Lung (tissue), 12 donors: ENCODE results near the gene LRRC17. TPM values are rescaled to one million over a fixed set of nuclear protein-coding genes. Genes with fewer than 3 reads are reported as not detected.
A peak's percentile ranks its signal among the peaks of the same experiment; 100 is the strongest.

Source experiments
- ATAC-seq: fragments of 200-7000 bp; cut with Tn5 transposase; one replicate; pipeline ENCODE4 v1.9.1; 2020; ENCODE audit warnings: moderate number of reproducible peaks; ENCODE audit not compliant: insufficient read depth, low FRiP score
- DNase-seq, 3 donors: peaks; one replicate each; pipeline ENCODE4 v3.0.0-alpha.2; 2013 to 2017
- H3K27ac ChIP-seq, 2 donors: one replicate each; pipeline ENCODE4 v1.5.1; 2013; ENCODE audit warnings: mild to moderate bottlenecking in 2 of 2, moderate library complexity in 2 of 2, control low read depth in 1 of 2, inconsistent platforms in 1 of 2, low read depth in 1 of 2, low read length in 1 of 2
- H3K27me3 ChIP-seq, 3 donors: one replicate each; pipeline ENCODE4 v1.5.1; 2013; ENCODE audit warnings: low read length in 2 of 3; ENCODE audit not compliant: control insufficient read depth in 3 of 3, insufficient read depth in 3 of 3
- H3K36me3 ChIP-seq, 4 donors: one replicate each; pipeline ENCODE4 v1.5.1; 2013; ENCODE audit warnings: low read length in 4 of 4, mild to moderate bottlenecking in 1 of 4, moderate library complexity in 1 of 4; ENCODE audit not compliant: control insufficient read depth in 4 of 4, insufficient read depth in 4 of 4
- H3K4me1 ChIP-seq, 5 donors: one replicate each; pipeline ENCODE4 v1.5.1; 2013; ENCODE audit warnings: low read length in 5 of 5, mild to moderate bottlenecking in 2 of 5, moderate library complexity in 1 of 5; ENCODE audit not compliant: control insufficient read depth in 5 of 5, insufficient read depth in 5 of 5
- H3K4me3 ChIP-seq: one replicate; pipeline ENCODE4 v1.5.1; 2013; ENCODE audit warnings: mild to moderate bottlenecking, control low read depth, moderate library complexity
- H3K9ac ChIP-seq, 2 donors: one replicate each; pipeline ENCODE4 v1.5.1; 2013; ENCODE audit warnings: low read length in 2 of 2, control low read depth in 1 of 2; ENCODE audit not compliant: insufficient read depth in 1 of 2
- H3K9me3 ChIP-seq, 4 donors: one replicate each; pipeline ENCODE4 v1.5.1; 2013; ENCODE audit warnings: low read length in 3 of 4, mild to moderate bottlenecking in 1 of 4, moderate library complexity in 1 of 4; ENCODE audit not compliant: control insufficient read depth in 4 of 4, insufficient read depth in 3 of 4
- CTCF ChIP-seq: IDR thresholded peaks from 2 replicates; pipeline ENCODE4 v1.5.1; 2012; ENCODE audit warnings: mild to moderate bottlenecking; ENCODE audit errors: control extremely low read depth, extremely low read depth
- WGBS, 2 donors: extraction: QIAGEN DNeasy Blood & Tissue Kit; methylation state at CpG; one replicate each; pipeline ENCODE4 v1.1.7; 2013; 5-methylcytosine and 5-hydroxymethylcytosine counted together
- polyA plus RNA-seq, 2 donors: library from polyadenylated mRNA; stranded (reverse); fragments of 200-250 nt; gene quantifications; one replicate each; pipeline ENCODE4 v1.2.1, GENCODE V29; 2013
- total RNA-seq, 2 donors: library from RNA; depleted of rRNA in 1 of 2; stranded (reverse); fragments of >200 nt in 1 of 2; gene quantifications; one replicate each; pipeline ENCODE4 v1.2.1, GENCODE V29; 2014 to 2021
- donor health status: control.
- donor health status: control.
- donor health status: Bipolar disorder and iron deficiency.
- donor health status: healthy.
- donor health status: DM: yes; HTN: yes; CAD: no.

LRRC17 gene
- total and polyA plus RNA-seq, 4 donors = 0.63 to 81.6 (median 2.2) TPM

GRCh38 chr7:102925976-102926782, 13.4 kb downstream of the LRRC17 start:
- H3K36me3 ChIP-seq = peaks cover 0 to 15% (median 3%) of the 10 kb centered on the region in 4 donors
- H3K27me3 ChIP-seq = no peaks in the 10 kb centered on the region
- H3K9ac ChIP-seq = no peak overlapping the region
- H3K27ac ChIP-seq = no peak overlapping the region
- peaks cover 0 to 45% (median 5%) of the 10 kb centered on the region in 5 donors for H3K4me1 ChIP-seq
- DNase-seq (peak in 2 of 3 donors; percentile 87 to 91), ATAC-seq (no peak)
- WGBS, 2 donors = 43 to 60% methylated on average over 5 of the region's 5 CpGs
- TF ChIP-seq CTCF = no peak
- no peaks in the 10 kb centered on the region for H3K9me3 ChIP-seq
- no peak overlapping the region for H3K4me3 ChIP-seq

GRCh38 chr7:102926783-102927140, 14.0 kb downstream of the LRRC17 start:
- Histone ChIP-seq H3K27me3 (no peaks in the 10 kb centered on the region), H3K27ac (no peak overlapping the region), H3K4me1 (peaks cover 0 to 51% (median 10%) of the 10 kb centered on the region in 5 donors), H3K36me3 (peaks cover 0 to 15% (median 3%) of the 10 kb centered on the region in 4 donors), H3K9me3 (no peaks in the 10 kb centered on the region), H3K4me3 (no peak overlapping the region), H3K9ac (no peak overlapping the region)
- no peak for TF ChIP-seq CTCF
- no peak for DNase-seq
- ATAC-seq = no peak

GRCh38 chr7:102927312-102927933, 14.6 kb downstream of the LRRC17 start:
- TF ChIP-seq CTCF = no peak
- DNase-seq = no peak
- 40 to 53% methylated on average over 2 of the region's 2 CpGs for WGBS, 2 donors

More at GRCh38 chr7:102927312-102927933, 14.6 kb downstream of the LRRC17 start:
- Histone ChIP-seq H3K27ac (no peak overlapping the region), H3K27me3 (no peaks in the 10 kb centered on the region), H3K36me3 (peaks cover 0 to 15% (median 3%) of the 10 kb centered on the region in 4 donors), H3K9me3 (no peaks in the 10 kb centered on the region), H3K9ac (no peak overlapping the region), H3K4me1 (peaks cover 0 to 58% (median 11%) of the 10 kb centered on the region in 5 donors), H3K4me3 (no peak overlapping the region)
- ATAC-seq = no peak
